GM23338 (cell line): ENCODE measurements around the gene TRIO. TPM values are rescaled to one million over a fixed set of nuclear protein-coding genes. Genes with fewer than 3 reads are reported as not detected.

Source experiments
- ATAC-seq: fragments of 200-7000 bp; cut with Tn5 transposase; 3 replicates; pipeline ENCODE4 v1.9.1; 2020
- DNase-seq: peaks from one replicate; pipeline ENCODE4 v3.0.0-alpha.2; 2015; ENCODE audit warnings: low spot score
- H2AFZ ChIP-seq: fragments of 200-600 bp; sonication (generic); 2 replicates; pipeline ENCODE4 v1.8.0; 2016; ENCODE audit warnings: antibody characterized with exemption, mild to moderate bottlenecking, moderate library complexity
- H3F3A ChIP-seq: fragments of 200-600 bp; sonication (generic); replicated peaks from 2 replicates; pipeline ENCODE4 v1.8.0; 2017; ENCODE audit warnings: antibody characterized with exemption, mixed run types, low read depth
- H3K27ac ChIP-seq: fragments of 200-600 bp; sonication (generic); 2 replicates; pipeline ENCODE4 v1.6.1; 2016; ENCODE audit warnings: low read depth
- H3K27me3 ChIP-seq: fragments of 200-600 bp; sonication (generic); 2 replicates; pipeline ENCODE4 v1.8.0; 2016; ENCODE audit warnings: mild to moderate bottlenecking, mixed run types, moderate library complexity; ENCODE audit not compliant: insufficient read depth
- H3K36me3 ChIP-seq: fragments of 200-600 bp; sonication (generic); 2 replicates; pipeline ENCODE4 v1.8.0; 2016; ENCODE audit warnings: mild to moderate bottlenecking; ENCODE audit not compliant: insufficient read depth
- H3K4me1 ChIP-seq: fragments of 200-600 bp; sonication (generic); 2 replicates; pipeline ENCODE4 v1.8.0; 2016; ENCODE audit warnings: mild to moderate bottlenecking, moderate library complexity; ENCODE audit not compliant: insufficient read depth
- H3K4me2 ChIP-seq: fragments of 200-600 bp; sonication (generic); 2 replicates; pipeline ENCODE4 v1.7.1; 2017; ENCODE audit warnings: mixed run types
- H3K4me3 ChIP-seq: fragments of 200-600 bp; sonication (generic); 2 replicates; pipeline ENCODE4 v1.6.1; 2016; ENCODE audit warnings: mixed run types
- H3K79me2 ChIP-seq: fragments of 200-600 bp; sonication (generic); replicated peaks from 2 replicates; pipeline ENCODE4 v1.8.0; 2017; ENCODE audit warnings: mild to moderate bottlenecking; ENCODE audit not compliant: insufficient read depth
- H3K9me2 ChIP-seq: fragments of 200-600 bp; sonication (generic); 2 replicates; pipeline ENCODE4 v1.8.0; 2017; ENCODE audit not compliant: insufficient read depth
- H4K20me1 ChIP-seq: fragments of 200-600 bp; sonication (generic); replicated peaks from 2 replicates; pipeline ENCODE4 v1.8.0; 2017; ENCODE audit warnings: mild to moderate bottlenecking; ENCODE audit not compliant: insufficient read depth
- H3K27ac Mint-ChIP-seq: 2 replicates; pipeline ENCODE4 v1.8.0; 2020; ENCODE audit warnings: inconsistent platforms, mild to moderate bottlenecking, moderate library complexity, mixed read lengths
- H3K27me3 Mint-ChIP-seq: 3 replicates; pipeline ENCODE4 v1.8.0; 2022; ENCODE audit warnings: low read depth, mild to moderate bottlenecking, moderate library complexity, mixed read lengths, inconsistent platforms; ENCODE audit not compliant: insufficient read depth, poor library complexity
- H3K36me3 Mint-ChIP-seq: 3 replicates; pipeline ENCODE4 v1.8.0; 2021; ENCODE audit warnings: low read depth, mild to moderate bottlenecking, inconsistent platforms, moderate library complexity, mixed read lengths
- H3K4me1 Mint-ChIP-seq: 3 replicates; pipeline ENCODE4 v1.8.0; 2020; ENCODE audit warnings: mild to moderate bottlenecking, inconsistent platforms, mixed read lengths
- H3K4me3 Mint-ChIP-seq: 3 replicates; pipeline ENCODE4 v1.8.0; 2021; ENCODE audit warnings: moderate library complexity, mild to moderate bottlenecking, inconsistent platforms, mixed read lengths
- H3K9me3 Mint-ChIP-seq: 3 replicates; pipeline ENCODE4 v1.8.0; 2020; ENCODE audit warnings: moderate library complexity, mild to moderate bottlenecking, inconsistent platforms, mixed read lengths
- CREB1 ChIP-seq: fragments of 250-450 bp; sonication (Bioruptor Pico); IDR thresholded peaks from 2 replicates; pipeline ENCODE4 v1.5.0; 2020; ENCODE audit warnings: low read depth, mild to moderate bottlenecking, moderate library complexity
- CTCF ChIP-seq, 2 experiments: fragments of 200-600 bp in 1 of 2; sonication (generic) in 1 of 2; conservative IDR thresholded peaks; 2 replicates each; pipeline versions ENCODE4 v1.5.1 to v1.6.1; 2016 to 2017; ENCODE audit warnings: antibody characterized with exemption in 2 of 2, low read depth in 2 of 2, mild to moderate bottlenecking in 2 of 2, moderate library complexity in 1 of 2
- ETS1 ChIP-seq: IDR thresholded peaks from 2 replicates; pipeline ENCODE4 v1.6.1; 2016; ENCODE audit warnings: antibody characterized with exemption
- EZH2 ChIP-seq: fragments of 200-600 bp; sonication (generic); IDR thresholded peaks from one replicate; pipeline ENCODE4 v1.8.0; 2017; ENCODE audit warnings: antibody characterized with exemption, mild to moderate bottlenecking, low read depth; ENCODE audit not compliant: unreplicated experiment
- EZH2phosphoT487 ChIP-seq: fragments of 200-600 bp; sonication (generic); IDR thresholded peaks from one replicate; pipeline ENCODE4 v1.8.1; 2018; ENCODE audit warnings: antibody characterized with exemption; ENCODE audit not compliant: unreplicated experiment
- JUNB ChIP-seq: IDR thresholded peaks from one replicate; pipeline ENCODE4 v1.6.1; 2016; ENCODE audit warnings: antibody characterized with exemption; ENCODE audit not compliant: unreplicated experiment
- NANOG ChIP-seq: IDR thresholded peaks from 2 replicates; pipeline ENCODE4 v1.6.1; 2016; ENCODE audit warnings: antibody characterized with exemption, borderline replicate concordance
- POLR2AphosphoS5 ChIP-seq: IDR thresholded peaks from 2 replicates; pipeline ENCODE4 v1.6.1; 2016; ENCODE audit warnings: antibody characterized with exemption, low read depth
- REST ChIP-seq: IDR thresholded peaks from one replicate; pipeline ENCODE4 v1.6.1; 2018; ENCODE audit warnings: antibody characterized with exemption; ENCODE audit not compliant: unreplicated experiment
- STAT1 ChIP-seq: IDR thresholded peaks from one replicate; pipeline ENCODE4 v1.6.1; 2016; ENCODE audit warnings: antibody characterized with exemption; ENCODE audit not compliant: unreplicated experiment
- ZNF114 ChIP-seq: fragments of 250-450 bp; sonication (Bioruptor Pico); IDR thresholded peaks from 2 replicates; pipeline ENCODE4 v1.5.0; 2020; ENCODE audit warnings: mild to moderate bottlenecking, moderate library complexity
- ZNF331 ChIP-seq: fragments of 250-450 bp; sonication (Bioruptor Pico); IDR thresholded peaks from 2 replicates; pipeline ENCODE4 v1.5.0; 2020; ENCODE audit warnings: low read depth, mild to moderate bottlenecking, moderate library complexity
- ZNF462 ChIP-seq: fragments of 250-450 bp; sonication (Bioruptor Pico); IDR thresholded peaks from 2 replicates; pipeline ENCODE4 v1.5.0; 2020; ENCODE audit warnings: mild to moderate bottlenecking, moderate library complexity
- polyA plus RNA-seq: library from polyadenylated mRNA; unstranded; fragments of >200 nt; fragmentation: Nextera tagmentation; extraction: Ambion mirVana; gene quantifications from 2 replicates; pipeline ENCODE4 v1.2.1, GENCODE V29; 2016
- total RNA-seq: library from RNA; depleted of rRNA; stranded (reverse); fragments of >200 nt; shearing (Covaris generic); gene quantifications from 2 replicates; pipeline ENCODE4 v1.2.3, GENCODE V29; 2014

TRIO gene
- total and polyA plus RNA-seq, 2 experiments from 2014 or later = 13.8 to 113 TPM

GRCh38 chr5:14453481-14453880 is 310.3 kb downstream of the TRIO start:
- no peak for TF ChIP-seq REST
- no peak for TF ChIP-seq CREB1 (CRISPR knock-in tag)
- no peak for TF ChIP-seq STAT1
- TF ChIP-seq CTCF (conservative IDR thresholded peaks at IDR 0.05; ENCODE audit: low read depth in 2 of 2) = no peak
- TF ChIP-seq ZNF462 (CRISPR knock-in tag) = no peak
- TF ChIP-seq EZH2phosphoT487 = no peak
- TF ChIP-seq POLR2AphosphoS5 = no peak
- TF ChIP-seq EZH2 = no peak
- no peak for TF ChIP-seq JUNB
- no peak for TF ChIP-seq NANOG
- no peak for TF ChIP-seq ZNF114 (CRISPR knock-in tag)
- no peak for TF ChIP-seq ZNF331 (CRISPR knock-in tag)
- no peak for TF ChIP-seq ETS1
- H2AFZ ChIP-seq = no peak overlapping the region
- no peaks in the 10 kb centered on the region for H3F3A ChIP-seq
- peaks cover 17% of the 10 kb centered on the region for H3K4me1 ChIP-seq
- Mint-ChIP-seq H3K27me3 (peaks cover 8% of the 10 kb centered on the region), H3K9me3 (peaks cover 14% of the 10 kb centered on the region; the same call in 2 of the 3 replicates), H3K4me1 (peaks cover 32% of the 10 kb centered on the region), H3K27ac (peak overlapping the region; percentile 36; the same call in 1 of the 2 replicates), H3K4me3 (no peak overlapping the region), H3K36me3 (peaks cover 34% of the 10 kb centered on the region)
- no peak overlapping the region for H3K4me3 ChIP-seq
- no peaks in the 10 kb centered on the region for H3K9me2 ChIP-seq
- no peaks in the 10 kb centered on the region for H4K20me1 ChIP-seq
- H3K27me3 ChIP-seq = no peaks in the 10 kb centered on the region
- ATAC-seq (no peak), DNase-seq (no peak)
- peaks cover 2% of the 10 kb centered on the region for H3K36me3 ChIP-seq
- no peak overlapping the region for H3K4me2 ChIP-seq
- H3K27ac ChIP-seq = no peak overlapping the region
- 0 out of 2 replicates have a peak, but pooled peaks cover 4% of the 10 kb centered on the region for H3K79me2 ChIP-seq
